SKM-1 (cell line): Measurements from ENCODE around the gene CDK16.

Source experiments
- DNase-seq: peaks from one replicate; lab custom pipeline; 2025; ENCODE audit not compliant: unreplicated experiment; lab: John Stamatoyannopoulos, UW

Gene CDK16

DNA sequence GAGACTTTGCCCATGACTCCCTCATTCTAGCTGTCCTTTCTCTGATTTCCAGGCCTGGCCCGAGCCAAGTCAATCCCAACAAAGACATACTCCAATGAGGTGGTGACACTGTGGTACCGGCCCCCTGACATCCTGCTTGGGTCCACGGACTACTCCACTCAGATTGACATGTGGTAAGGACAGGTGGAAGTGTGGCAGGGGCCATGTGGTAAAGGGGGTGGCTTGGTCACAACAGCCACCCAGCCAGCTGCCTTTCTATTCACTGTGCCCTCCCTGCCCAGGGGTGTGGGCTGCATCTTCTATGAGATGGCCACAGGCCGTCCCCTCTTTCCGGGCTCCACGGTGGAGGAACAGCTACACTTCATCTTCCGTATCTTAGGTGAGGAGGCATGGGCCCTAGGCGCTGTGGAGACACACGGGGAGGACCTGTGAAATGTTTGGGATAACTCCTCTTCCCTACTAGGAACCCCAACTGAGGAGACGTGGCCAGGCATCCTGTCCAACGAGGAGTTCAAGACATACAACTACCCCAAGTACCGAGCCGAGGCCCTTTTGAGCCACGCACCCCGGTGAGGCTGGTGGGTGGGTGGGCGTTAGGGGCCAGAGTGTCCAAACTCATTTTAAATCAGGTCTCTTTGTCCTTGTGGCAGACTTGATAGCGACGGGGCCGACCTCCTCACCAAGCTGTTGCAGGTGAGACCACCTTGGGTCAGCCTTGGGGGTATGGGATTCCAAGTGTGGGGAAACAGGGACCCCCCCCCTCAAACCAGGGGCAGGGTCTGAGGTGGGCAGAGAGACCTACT lies 8.3 kb downstream of the CDK16 start:
- DNase-seq: no peak

DNA sequence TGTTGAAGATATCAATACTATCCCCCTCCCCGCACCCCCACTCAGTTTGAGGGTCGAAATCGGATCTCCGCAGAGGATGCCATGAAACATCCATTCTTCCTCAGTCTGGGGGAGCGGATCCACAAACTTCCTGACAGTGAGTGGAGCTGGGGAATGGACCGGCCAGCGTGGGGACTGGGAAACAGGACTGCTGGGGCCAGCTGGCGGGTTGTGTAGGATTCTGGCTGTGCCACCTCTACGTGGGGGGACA lies 8.8 kb downstream of the CDK16 start:
- no peak for DNase-seq

DNA sequence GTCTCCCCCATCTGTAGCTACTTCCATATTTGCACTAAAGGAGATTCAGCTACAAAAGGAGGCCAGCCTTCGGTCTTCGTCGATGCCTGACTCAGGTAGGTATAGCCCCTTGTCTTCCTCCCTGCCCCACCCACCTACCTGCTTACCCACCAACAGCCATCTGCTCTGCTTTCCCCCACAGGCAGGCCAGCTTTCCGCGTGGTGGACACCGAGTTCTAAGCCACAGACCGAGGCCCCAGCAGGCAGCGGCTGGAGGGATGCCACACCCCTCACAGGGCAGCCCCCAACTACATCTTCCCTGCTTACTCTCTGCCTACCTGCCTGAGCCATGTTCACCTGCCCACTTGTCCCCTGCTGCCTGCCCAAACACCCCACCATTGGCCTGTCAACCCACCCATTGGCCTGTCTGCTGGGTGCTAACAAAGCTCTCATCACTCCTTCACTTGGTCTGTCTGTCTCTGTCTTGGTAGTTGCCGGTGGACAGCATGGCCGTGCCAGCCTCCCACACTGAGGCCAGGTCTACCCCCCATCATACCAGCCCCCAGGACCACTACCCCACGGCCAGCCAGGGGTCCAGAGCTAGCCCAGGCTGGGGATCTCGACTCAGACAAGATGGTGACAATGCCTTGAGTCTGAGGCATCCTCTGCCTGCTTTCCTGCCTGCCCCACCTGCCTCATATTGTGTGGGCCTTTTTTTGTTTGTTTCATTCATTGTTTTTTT lies 10.2 kb downstream of the CDK16 start:
- no peak for DNase-seq

- DNase-seq: no peak
Measured at GRCh38 chrX:47229427-47229826, 10.9 kb downstream of the CDK16 start.

DNA sequence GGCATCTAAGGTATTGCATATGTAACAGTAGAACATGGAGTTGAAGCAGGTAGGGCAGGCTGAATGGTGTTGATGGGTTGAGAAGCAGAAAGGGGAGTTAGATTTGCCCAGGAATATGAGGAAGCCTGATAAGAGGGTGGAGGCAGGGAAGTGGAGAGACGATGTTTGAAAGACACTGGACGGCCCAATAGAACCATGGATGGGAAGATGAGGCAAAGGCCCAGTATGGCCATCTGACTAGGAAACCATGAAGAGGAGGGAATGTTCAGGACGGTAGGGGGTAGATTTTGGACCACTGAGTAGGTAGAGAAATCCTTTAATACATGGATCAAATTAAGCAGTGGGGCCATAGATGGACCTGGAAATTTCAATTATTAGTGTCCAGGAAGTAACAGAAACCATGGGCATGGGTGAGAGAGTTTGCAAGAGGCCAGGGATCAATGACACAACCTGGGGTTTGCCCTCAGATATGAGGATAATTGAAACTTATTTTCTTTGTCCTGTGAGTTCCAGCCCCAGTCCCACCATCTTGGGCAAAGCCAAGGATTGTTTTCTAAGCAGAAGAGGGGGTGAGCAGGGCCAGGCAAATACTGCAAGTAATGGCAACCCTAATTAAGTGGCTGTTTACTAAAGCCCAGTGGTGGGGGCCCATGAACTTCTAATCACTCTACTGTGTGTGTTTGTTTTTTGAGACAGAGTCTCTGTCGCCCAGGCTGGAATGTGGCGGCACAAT lies 11.8 kb downstream of the CDK16 start:
- DNase-seq: no peak

DNA sequence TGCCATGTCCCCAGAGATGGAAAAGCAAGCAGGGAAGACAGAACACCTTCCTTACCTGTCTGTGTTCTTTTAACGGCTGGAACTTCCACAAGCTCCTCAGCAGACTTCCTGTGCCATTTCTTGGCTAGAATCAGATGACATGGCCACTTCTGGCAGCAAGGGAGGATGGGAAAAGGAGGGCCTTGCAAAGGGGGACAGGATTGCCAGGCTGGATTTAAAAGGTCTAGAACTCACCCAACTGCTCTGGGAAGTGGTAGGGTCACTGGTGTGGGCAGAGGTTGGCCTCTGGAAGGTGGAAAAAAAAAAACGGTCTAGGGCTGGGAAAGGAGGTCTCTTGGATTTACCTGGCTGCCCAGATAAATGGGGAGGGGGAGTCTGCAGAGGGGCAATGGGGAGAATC lies 12.7 kb downstream of the CDK16 start:
- no peak for DNase-seq

DNA sequence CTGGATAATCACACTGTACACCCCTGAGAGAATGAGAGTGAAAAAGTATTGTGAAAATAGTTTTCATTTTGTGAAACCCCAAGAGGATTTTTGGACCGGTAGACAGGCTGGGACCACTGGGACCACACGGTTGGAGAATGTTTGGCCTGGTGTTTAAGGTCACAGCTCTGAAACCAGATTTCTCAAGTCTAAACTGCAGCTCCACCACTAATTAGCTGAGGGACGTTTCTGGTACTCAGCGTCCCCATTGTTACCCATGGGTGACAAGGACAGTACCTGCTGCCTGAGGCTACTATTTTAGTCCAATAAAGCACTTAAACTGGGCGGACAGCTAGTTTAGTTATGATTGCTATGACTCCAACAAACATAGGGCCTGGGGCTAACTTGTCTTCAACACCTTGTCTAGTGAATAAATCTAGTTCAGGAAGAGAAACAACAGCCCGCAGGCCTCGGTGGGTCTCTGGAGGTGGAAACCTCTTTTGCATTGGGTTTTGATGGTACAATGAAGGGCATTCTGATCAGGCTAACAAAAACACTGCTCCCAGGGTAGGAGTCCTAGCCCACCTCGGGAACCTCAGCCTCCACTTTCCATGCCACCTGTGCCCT lies 13.8 kb downstream of the CDK16 start:
- DNase-seq: no peak

- DNase-seq: no peak
Measured at GRCh38 chrX:47232803-47233332, 14.4 kb downstream of the CDK16 start, which contains the start of gene USP11. TSS of gene USP11 (plus strand) at chrX:47233009. CDS start at chrX:47233044, 35 bp downstream.

- DNase-seq: peak; percentile 81
Measured at GRCh38 chrX:47233333-47234113, 15.0 kb downstream of the CDK16 start.

- DNase-seq: no peak
Measured at GRCh38 chrX:47234583-47234982, 16.1 kb downstream of the CDK16 start.

DNA sequence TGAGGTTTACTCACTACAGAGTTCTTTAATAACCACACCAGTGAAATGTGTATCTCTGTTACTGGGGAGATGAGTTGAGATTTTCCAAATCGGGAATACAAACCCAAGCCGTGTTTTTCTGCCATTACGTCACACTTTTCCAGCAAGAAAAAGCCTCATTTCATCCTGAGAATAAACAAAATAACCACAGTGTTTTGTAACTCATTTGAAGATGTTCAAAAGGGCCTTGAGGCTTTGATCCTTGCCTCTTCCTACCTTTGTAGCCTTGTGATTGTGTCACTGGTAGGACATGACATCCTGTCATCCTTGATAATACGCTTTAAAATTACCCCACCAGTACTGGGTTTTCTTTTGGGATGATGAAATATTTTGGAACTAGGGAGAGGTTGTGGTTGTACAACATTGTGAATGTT lies 17.2 kb downstream of the CDK16 start:
- no peak for DNase-seq

DNA sequence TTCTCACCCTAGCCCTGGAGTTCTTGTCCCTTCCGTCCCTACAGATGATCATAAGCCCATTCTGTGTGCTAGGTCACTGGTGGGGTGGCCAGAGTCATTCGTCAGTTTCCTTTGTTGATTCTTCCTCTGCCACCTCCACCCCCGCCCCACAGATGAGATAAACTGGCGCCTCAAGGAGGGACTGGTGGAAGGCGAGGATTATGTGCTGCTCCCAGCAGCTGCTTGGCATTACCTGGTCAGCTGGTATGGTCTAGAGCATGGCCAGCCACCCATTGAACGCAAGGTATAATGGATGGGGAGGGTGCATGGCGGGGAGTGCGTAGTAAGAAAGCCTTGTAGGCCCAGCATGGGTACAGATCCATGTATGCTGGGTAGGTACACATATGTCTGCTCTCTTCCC lies 20.7 kb downstream of the CDK16 start:
- DNase-seq: no peak

GRCh38 chrX:47239898-47240545 lies 21.5 kb downstream of the CDK16 start:
- no peak for DNase-seq

DNA sequence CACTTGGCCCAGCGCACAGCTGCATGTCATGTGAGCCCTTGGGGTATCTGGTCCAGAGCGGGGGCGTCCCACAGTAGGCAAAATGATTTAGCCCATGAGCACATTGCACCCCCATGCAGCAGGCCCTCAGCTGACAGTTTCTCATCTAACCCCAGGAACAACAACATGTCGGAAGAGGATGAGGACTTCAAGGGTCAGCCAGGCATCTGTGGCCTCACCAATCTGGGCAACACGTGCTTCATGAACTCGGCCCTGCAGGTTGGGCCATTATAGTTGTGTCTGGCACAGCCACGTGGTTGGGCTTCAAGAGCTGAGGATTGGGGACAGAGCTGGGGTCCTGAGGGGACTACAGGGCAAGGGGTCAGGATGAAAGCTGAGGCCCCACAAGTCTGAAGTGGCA lies 22.1 kb downstream of the CDK16 start:
- DNase-seq: no peak

- no peak for DNase-seq
Measured at GRCh38 chrX:47241201-47242011, 22.9 kb downstream of the CDK16 start.

GRCh38 chrX:47242321-47242720 lies 23.8 kb downstream of the CDK16 start:
- DNase-seq: no peak

GRCh38 chrX:47243351-47243750 lies 24.9 kb downstream of the CDK16 start:
- DNase-seq: no peak

- DNase-seq: no peak
Measured at GRCh38 chrX:47244676-47245075, 26.2 kb downstream of the CDK16 start.

GRCh38 chrX:47245156-47245555 lies 26.7 kb downstream of the CDK16 start:
- no peak for DNase-seq
